Posterior vena cava (tissue), 2 donors: Measurements from ENCODE around the gene LRFN2. TPM values are rescaled to one million over a fixed set of nuclear protein-coding genes. Genes with fewer than 3 reads are reported as not detected.

Experiments
- DNase-seq: peaks from one replicate; pipeline ENCODE4 v3.0.0-alpha.2; 2020; ENCODE audit warnings: low spot score
- intact Hi-C, 2 donors: fragments of 100-400 bp; cut with DNase I; formaldehyde crosslinking; loops; one replicate each; pipeline versions ENCODE4 v1.14.1 to v1.14.2; 2022 to 2023
- total RNA-seq, 2 donors: library from RNA; stranded (reverse); fragmentation: NEBNext Ultra II Directional; extraction: Animal tissue kit (Norgen Biotek cat#: 25700); gene quantifications; one replicate each; pipeline ENCODE4 v1.2.1, GENCODE V29; 2021
- donor health status: DM: yes; HTN: yes; CAD: no.
- donor health status: DM: yes; HTN: yes; CAD: no.

The LRFN2 gene
- total RNA-seq, 2 donors from 2014 or later, result not detected

- DNase-seq, result no peak
- intact Hi-C loops, result loop anchor here in 1 of 2 donors (10.0 kb wide), 1 partner anchor 1860 kb away; no protein-coding TSS in a partner anchor
These were observed 192.0 kb downstream of the LRFN2 start for GRCh38 chr6:40395066-40395697.

- intact Hi-C loops, result loop anchor here in 1 of 2 donors (10.0 kb wide), 1 partner anchor 1860 kb away; no protein-coding TSS in a partner anchor
- no peak for DNase-seq
These were observed 192.8 kb downstream of the LRFN2 start for GRCh38 chr6:40394381-40394780.

GRCh38 chr6:40393641-40394040 lies 193.5 kb downstream of the LRFN2 start:
- intact Hi-C loops, result loop anchor here in 1 of 2 donors (10.0 kb wide), 1 partner anchor 1859 kb away; no protein-coding TSS in a partner anchor
- no peak for DNase-seq

- intact Hi-C loops, result loop anchor here in 1 of 2 donors (10.0 kb wide), 1 partner anchor 1858 kb away; no protein-coding TSS in a partner anchor
- no peak for DNase-seq
These were observed 194.6 kb downstream of the LRFN2 start for GRCh38 chr6:40392589-40392988.

- no peak for DNase-seq
- intact Hi-C loops, result loop anchor here in 1 of 2 donors (10.0 kb wide), 1 partner anchor 1857 kb away; no protein-coding TSS in a partner anchor
These were observed 195.2 kb downstream of the LRFN2 start for GRCh38 chr6:40391851-40392517.

- DNase-seq, result no peak
- intact Hi-C loops, result loop anchor here in 1 of 2 donors (10.0 kb wide), 1 partner anchor 1856 kb away; no protein-coding TSS in a partner anchor
These were observed 196.1 kb downstream of the LRFN2 start for GRCh38 chr6:40391086-40391485.

- intact Hi-C loops, result loop anchor here in 1 of 2 donors (10.0 kb wide), 1 partner anchor 1855 kb away; no protein-coding TSS in a partner anchor
- DNase-seq, result no peak
These were observed 196.9 kb downstream of the LRFN2 start for GRCh38 chr6:40390144-40390800.

GRCh38 chr6:40389254-40389653 lies 197.9 kb downstream of the LRFN2 start:
- DNase-seq, result no peak
- intact Hi-C loops, result no loop called here

- no peak for DNase-seq
- intact Hi-C loops, result no loop called here
These were observed 199.3 kb downstream of the LRFN2 start for GRCh38 chr6:40387871-40388264.

- DNase-seq, result no peak
- intact Hi-C loops, result no loop called here
These were observed 199.9 kb downstream of the LRFN2 start for GRCh38 chr6:40387127-40387870.

- DNase-seq, result no peak
- intact Hi-C loops, result no loop called here
These were observed 201.0 kb downstream of the LRFN2 start for GRCh38 chr6:40386200-40386599.

GRCh38 chr6:40383348-40384115 lies 203.6 kb downstream of the LRFN2 start:
- no peak for DNase-seq
- intact Hi-C loops, result no loop called here

- intact Hi-C loops, result no loop called here
- DNase-seq, result no peak
These were observed 206.9 kb downstream of the LRFN2 start for GRCh38 chr6:40380271-40380670.

- intact Hi-C loops, result no loop called here
- no peak for DNase-seq
These were observed 207.4 kb downstream of the LRFN2 start for GRCh38 chr6:40379811-40380210.

- intact Hi-C loops, result no loop called here
- DNase-seq, result no peak
These were observed 208.5 kb downstream of the LRFN2 start for GRCh38 chr6:40378725-40379074.

GRCh38 chr6:40378071-40378724 lies 209.0 kb downstream of the LRFN2 start:
- DNase-seq, result no peak
- intact Hi-C loops, result no loop called here

GRCh38 chr6:40377173-40377806 lies 209.9 kb downstream of the LRFN2 start:
- intact Hi-C loops, result no loop called here
- no peak for DNase-seq

GRCh38 chr6:40376113-40376650 lies 211.0 kb downstream of the LRFN2 start:
- DNase-seq, result no peak
- intact Hi-C loops, result no loop called here
